ENCODE measurements around the gene GRIPAP1.
A peak's percentile ranks its signal among the peaks of the same experiment; 100 is the strongest.

The GRIPAP1 gene

GRCh38 chrX:49039598-49040375 lies 37.7 kb upstream of the GRIPAP1 start:
- Histone ChIP-seq H3K9ac (ENCODE audit: low read length) (peak overlapping the region; percentile 93), H2AFZ (ENCODE audit: low read depth, low read length) (no peak overlapping the region), H3K23ac (ENCODE audit: low read length in 2 of 2) (no peak overlapping the region), H3K27ac (ENCODE audit: low read length, poor library complexity, severe bottlenecking) (peak overlapping the region; percentile 88), H2BK5ac (ENCODE audit: low read depth, low read length, poor library complexity, severe bottlenecking) (peak overlapping the region; percentile 44), H3K14ac (ENCODE audit: low read length in 2 of 2) (peak overlapping the region in 1 of 2 experiments; percentile 93), H3K4ac (ENCODE audit: low read depth in 1 of 2, low read length in 2 of 2) (peak overlapping the region; percentile 87 to 91), H2BK120ac (ENCODE audit: low read depth, low read length) (peak overlapping the region; percentile 89), H2AK5ac (ENCODE audit: low read length, severe bottlenecking) (peak overlapping the region; percentile 96), H2BK12ac (ENCODE audit: low read length in 2 of 2) (peak overlapping the region; percentile 98), H3K4me2 (ENCODE audit: low read length, poor library complexity, severe bottlenecking) (peak overlapping the region; percentile 75), H4K8ac (ENCODE audit: low read length) (peak overlapping the region; percentile 97), H3K27me3 (ENCODE audit: control insufficient read depth in 1 of 2, insufficient read depth in 1 of 2, low read length in 2 of 2) (peaks cover 0 to 4% of the 10 kb centered on the region in 2 experiments), H3K18ac (ENCODE audit: low read depth in 1 of 2, low read length in 2 of 2) (peak overlapping the region; percentile 91 to 98), H3K9me3 (ENCODE audit: control insufficient read depth, low read length) (no peaks in the 10 kb centered on the region), H3K36me3 (ENCODE audit: control insufficient read depth in 1 of 2, insufficient read depth in 2 of 2, low read depth in 1 of 2, low read length in 2 of 2) (peaks cover 23 to 32% of the 10 kb centered on the region in 2 experiments), H4K91ac (ENCODE audit: low read length) (peak overlapping the region; percentile 61), H2BK15ac (ENCODE audit: low read depth, poor library complexity, severe bottlenecking) (no peak overlapping the region), H3K79me1 (replicated peaks; ENCODE audit: low read length, poor library complexity, severe bottlenecking) (no peaks in the 10 kb centered on the region), H3K4me3 (ENCODE audit: insufficient read depth in 1 of 2, low read depth in 1 of 2, low read length in 2 of 2) (peak overlapping the region in 1 of 2 experiments; percentile 87), H3K4me1 (ENCODE audit: control insufficient read depth, insufficient read depth, low read depth, low read length) (peaks cover 10% of the 10 kb centered on the region)
- peak; percentile 97 for DNase-seq
- 0% methylated on average over 3 of the region's 9 CpGs for WGBS

DNA sequence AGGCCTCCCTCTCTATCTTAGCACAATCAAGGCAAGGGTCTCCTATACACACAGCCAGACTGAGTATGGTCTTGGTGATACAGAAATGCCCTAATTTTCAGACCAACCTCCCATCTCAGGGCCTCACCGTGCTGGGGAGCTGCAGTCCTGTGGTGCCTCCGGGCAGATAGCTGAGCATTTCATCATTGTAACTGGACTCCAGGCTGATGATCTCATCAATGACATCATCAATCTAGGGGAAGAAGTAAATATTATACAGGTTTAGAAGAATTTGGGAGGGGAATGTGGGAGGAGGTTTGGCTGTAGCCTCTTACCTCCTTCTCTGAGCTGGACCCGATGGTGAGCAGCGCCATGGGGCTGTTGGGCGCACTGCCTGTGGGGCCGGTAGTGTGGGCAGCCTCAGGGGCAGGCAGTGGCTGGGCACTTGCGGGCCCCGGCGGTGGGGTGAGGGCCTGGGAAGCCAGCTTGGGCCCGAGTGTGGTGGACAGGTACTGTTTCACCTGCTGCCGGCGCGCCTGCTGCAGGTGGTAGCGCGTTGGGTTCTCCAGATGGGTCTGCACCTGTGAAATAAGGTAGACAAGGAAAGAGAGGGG lies 35.9 kb upstream of the GRIPAP1 start:
- H4K8ac ChIP-seq (ENCODE audit: low read length): no peak overlapping the region
- H2BK5ac ChIP-seq (ENCODE audit: low read depth, low read length, poor library complexity, severe bottlenecking): no peak overlapping the region
- H2BK12ac ChIP-seq (ENCODE audit: low read length in 2 of 2): no peak overlapping the region
- H3K4me2 ChIP-seq (ENCODE audit: low read length, poor library complexity, severe bottlenecking): no peak overlapping the region
- H3K4ac ChIP-seq (ENCODE audit: low read depth in 1 of 2, low read length in 2 of 2): no peak overlapping the region
- H3K27ac ChIP-seq (ENCODE audit: low read length, poor library complexity, severe bottlenecking): peak overlapping the region; percentile 35
- no peak overlapping the region for H4K91ac ChIP-seq (ENCODE audit: low read length)
- H2AK5ac ChIP-seq (ENCODE audit: low read length, severe bottlenecking): no peak overlapping the region
- H3K27me3 ChIP-seq (ENCODE audit: control insufficient read depth in 1 of 2, insufficient read depth in 1 of 2, low read length in 2 of 2): peaks cover 0 to 4% of the 10 kb centered on the region in 2 experiments
- H3K23ac ChIP-seq (ENCODE audit: low read length in 2 of 2): no peak overlapping the region
- peaks cover 38 to 50% of the 10 kb centered on the region in 2 experiments for H3K36me3 ChIP-seq (ENCODE audit: control insufficient read depth in 1 of 2, insufficient read depth in 2 of 2, low read depth in 1 of 2, low read length in 2 of 2)
- no peak overlapping the region for H3K14ac ChIP-seq (ENCODE audit: low read length in 2 of 2)
- no peak overlapping the region for H3K18ac ChIP-seq (ENCODE audit: low read depth in 1 of 2, low read length in 2 of 2)
- H2BK15ac ChIP-seq (ENCODE audit: low read depth, poor library complexity, severe bottlenecking): no peak overlapping the region
- no peak overlapping the region for H2BK120ac ChIP-seq (ENCODE audit: low read depth, low read length)
- peaks cover 6% of the 10 kb centered on the region for H3K79me1 ChIP-seq (replicated peaks; ENCODE audit: low read length, poor library complexity, severe bottlenecking)
- no peak overlapping the region for H2AFZ ChIP-seq (ENCODE audit: low read depth, low read length)
- peak; percentile 60 for DNase-seq
- H3K9ac ChIP-seq (ENCODE audit: low read length): peak overlapping the region; percentile 93
- WGBS: 98% methylated on average over 10 of the region's 15 CpGs
- H3K4me1 ChIP-seq (ENCODE audit: control insufficient read depth, insufficient read depth, low read depth, low read length): peaks cover 16% of the 10 kb centered on the region
- no peak overlapping the region for H3K4me3 ChIP-seq (ENCODE audit: insufficient read depth in 1 of 2, low read depth in 1 of 2, low read length in 2 of 2)
- H3K9me3 ChIP-seq (ENCODE audit: control insufficient read depth, low read length): no peaks in the 10 kb centered on the region

- no peak overlapping the region for H3K9ac ChIP-seq (ENCODE audit: low read length)
- H3K18ac ChIP-seq (ENCODE audit: low read depth in 1 of 2, low read length in 2 of 2): no peak overlapping the region
- no peak overlapping the region for H3K14ac ChIP-seq (ENCODE audit: low read length in 2 of 2)
- peaks cover 45 to 60% of the 10 kb centered on the region in 2 experiments for H3K36me3 ChIP-seq (ENCODE audit: control insufficient read depth in 1 of 2, insufficient read depth in 2 of 2, low read depth in 1 of 2, low read length in 2 of 2)
- no peak overlapping the region for H2BK120ac ChIP-seq (ENCODE audit: low read depth, low read length)
- no peak overlapping the region for H2AK5ac ChIP-seq (ENCODE audit: low read length, severe bottlenecking)
- no peak overlapping the region for H2BK5ac ChIP-seq (ENCODE audit: low read depth, low read length, poor library complexity, severe bottlenecking)
- peaks cover 9% of the 10 kb centered on the region for H3K79me1 ChIP-seq (replicated peaks; ENCODE audit: low read length, poor library complexity, severe bottlenecking)
- H3K4me3 ChIP-seq (ENCODE audit: insufficient read depth in 1 of 2, low read depth in 1 of 2, low read length in 2 of 2): no peak overlapping the region
- no peaks in the 10 kb centered on the region for H3K27me3 ChIP-seq (ENCODE audit: control insufficient read depth in 1 of 2, insufficient read depth in 1 of 2, low read length in 2 of 2)
- H2BK15ac ChIP-seq (ENCODE audit: low read depth, poor library complexity, severe bottlenecking): no peak overlapping the region
- no peak overlapping the region for H4K8ac ChIP-seq (ENCODE audit: low read length)
- WGBS: 100% methylated on average over 6 of the region's 6 CpGs
- no peak overlapping the region for H3K27ac ChIP-seq (ENCODE audit: low read length, poor library complexity, severe bottlenecking)
- H3K9me3 ChIP-seq (ENCODE audit: control insufficient read depth, low read length): no peaks in the 10 kb centered on the region
- no peak for DNase-seq
- no peak overlapping the region for H2BK12ac ChIP-seq (ENCODE audit: low read length in 2 of 2)
- H4K91ac ChIP-seq (ENCODE audit: low read length): no peak overlapping the region
- H3K23ac ChIP-seq (ENCODE audit: low read length in 2 of 2): no peak overlapping the region
- H3K4ac ChIP-seq (ENCODE audit: low read depth in 1 of 2, low read length in 2 of 2): no peak overlapping the region
- H3K4me2 ChIP-seq (ENCODE audit: low read length, poor library complexity, severe bottlenecking): no peak overlapping the region
- no peak overlapping the region for H2AFZ ChIP-seq (ENCODE audit: low read depth, low read length)
- peaks cover 7% of the 10 kb centered on the region for H3K4me1 ChIP-seq (ENCODE audit: control insufficient read depth, insufficient read depth, low read depth, low read length)
These were observed 28.2 kb upstream of the GRIPAP1 start for GRCh38 chrX:49030283-49030682.

GRCh38 chrX:49029876-49030275 lies 27.8 kb upstream of the GRIPAP1 start:
- H3K18ac ChIP-seq (ENCODE audit: low read depth in 1 of 2, low read length in 2 of 2): no peak overlapping the region
- peaks cover 45 to 60% of the 10 kb centered on the region in 2 experiments for H3K36me3 ChIP-seq (ENCODE audit: control insufficient read depth in 1 of 2, insufficient read depth in 2 of 2, low read depth in 1 of 2, low read length in 2 of 2)
- no peaks in the 10 kb centered on the region for H3K27me3 ChIP-seq (ENCODE audit: control insufficient read depth in 1 of 2, insufficient read depth in 1 of 2, low read length in 2 of 2)
- H3K4me2 ChIP-seq (ENCODE audit: low read length, poor library complexity, severe bottlenecking): no peak overlapping the region
- H3K4me1 ChIP-seq (ENCODE audit: control insufficient read depth, insufficient read depth, low read depth, low read length): peaks cover 7% of the 10 kb centered on the region
- H2BK15ac ChIP-seq (ENCODE audit: low read depth, poor library complexity, severe bottlenecking): no peak overlapping the region
- no peak for DNase-seq
- H3K9ac ChIP-seq (ENCODE audit: low read length): no peak overlapping the region
- no peak overlapping the region for H3K23ac ChIP-seq (ENCODE audit: low read length in 2 of 2)
- H2BK5ac ChIP-seq (ENCODE audit: low read depth, low read length, poor library complexity, severe bottlenecking): no peak overlapping the region
- H3K79me1 ChIP-seq (replicated peaks; ENCODE audit: low read length, poor library complexity, severe bottlenecking): peaks cover 9% of the 10 kb centered on the region
- WGBS: 100% methylated on average over 2 of the region's 6 CpGs
- H3K14ac ChIP-seq (ENCODE audit: low read length in 2 of 2): no peak overlapping the region
- no peaks in the 10 kb centered on the region for H3K9me3 ChIP-seq (ENCODE audit: control insufficient read depth, low read length)
- H3K4ac ChIP-seq (ENCODE audit: low read depth in 1 of 2, low read length in 2 of 2): no peak overlapping the region
- H2BK12ac ChIP-seq (ENCODE audit: low read length in 2 of 2): no peak overlapping the region
- H3K27ac ChIP-seq (ENCODE audit: low read length, poor library complexity, severe bottlenecking): no peak overlapping the region
- H4K8ac ChIP-seq (ENCODE audit: low read length): no peak overlapping the region
- no peak overlapping the region for H2AFZ ChIP-seq (ENCODE audit: low read depth, low read length)
- H3K4me3 ChIP-seq (ENCODE audit: insufficient read depth in 1 of 2, low read depth in 1 of 2, low read length in 2 of 2): no peak overlapping the region
- no peak overlapping the region for H4K91ac ChIP-seq (ENCODE audit: low read length)
- no peak overlapping the region for H2AK5ac ChIP-seq (ENCODE audit: low read length, severe bottlenecking)
- H2BK120ac ChIP-seq (ENCODE audit: low read depth, low read length): no peak overlapping the region
